ENCODE data around the gene KAZN.
"Not testable (repeated sequence)": the region's sequence is repeated elsewhere in the genome, so short reads cannot be mapped to it uniquely, and the experiment has no call there.

KAZN gene

DNA sequence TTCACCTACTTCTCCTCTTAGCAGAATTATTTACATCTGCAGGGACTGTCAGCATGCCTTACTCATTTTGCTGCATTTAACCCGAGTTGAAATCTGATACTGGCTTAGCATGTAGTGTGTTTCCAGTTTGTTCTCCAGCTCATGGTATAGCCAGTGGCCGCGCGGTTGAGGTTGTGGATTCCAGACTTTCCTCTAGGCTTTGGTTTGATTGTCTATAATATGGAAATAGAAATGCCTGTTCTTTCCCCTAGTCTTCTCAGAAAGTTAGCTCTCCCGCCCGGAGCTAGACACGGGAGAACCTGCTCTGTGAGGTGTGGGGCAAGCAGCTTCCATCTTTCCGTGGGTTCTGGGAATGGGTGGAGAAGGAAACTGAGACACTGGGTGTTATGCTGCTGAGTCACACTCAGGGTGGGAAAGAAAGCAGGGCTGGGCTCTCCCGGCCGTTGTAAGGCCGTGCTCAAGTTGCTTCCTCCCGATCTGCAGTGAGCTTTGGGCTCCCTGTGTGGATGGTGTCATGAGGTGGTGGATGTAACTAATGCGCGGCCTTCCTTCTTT is 348.3 kb downstream of the KAZN start:
- no peak for DNase-seq

DNA sequence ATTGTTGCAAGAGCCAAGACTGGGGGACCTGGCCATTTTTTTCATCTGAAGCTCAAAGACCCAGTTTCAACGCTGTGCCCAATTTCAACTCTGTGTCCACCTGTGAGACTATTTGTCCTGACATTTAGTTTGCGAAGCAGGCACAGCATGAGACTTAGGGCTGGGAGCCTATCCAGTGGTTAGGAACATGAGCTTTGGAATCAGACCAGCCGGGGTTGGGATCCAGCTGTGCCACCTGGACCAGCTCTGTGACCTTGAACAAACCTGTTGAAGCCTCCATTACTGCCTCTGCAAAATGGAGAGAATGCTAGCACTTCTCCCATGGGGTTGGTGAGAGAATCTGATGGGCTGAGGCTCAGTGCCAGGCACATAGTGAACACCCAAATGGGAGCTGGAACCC is 348.9 kb downstream of the KAZN start:
- no peak for DNase-seq

DNA sequence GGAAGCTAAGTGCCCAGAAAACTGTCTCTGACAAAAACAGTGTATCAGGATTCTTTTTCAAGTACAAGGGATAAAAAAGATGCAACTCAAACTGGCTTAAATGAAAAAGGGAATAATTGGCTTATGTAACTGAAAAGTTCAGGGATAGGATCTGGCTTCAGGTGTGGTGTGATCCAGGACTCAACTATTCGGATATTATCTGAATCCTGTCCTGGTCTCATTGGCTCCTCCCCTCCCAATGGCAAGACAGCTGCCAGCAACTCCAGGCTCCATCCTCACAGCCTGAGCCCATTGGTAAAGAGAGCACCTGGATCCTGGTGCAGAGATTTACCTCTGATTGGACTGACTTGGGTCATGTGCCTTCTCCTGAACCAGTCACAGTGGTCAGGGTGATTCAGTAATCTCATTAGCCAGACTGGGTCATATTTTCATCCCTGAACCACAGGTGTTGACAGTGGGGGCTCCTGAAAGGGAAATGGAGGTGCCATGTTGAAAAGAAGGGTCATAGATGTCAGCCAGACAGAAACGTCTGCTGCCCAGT is 349.7 kb downstream of the KAZN start:
- no peak for DNase-seq

DNA sequence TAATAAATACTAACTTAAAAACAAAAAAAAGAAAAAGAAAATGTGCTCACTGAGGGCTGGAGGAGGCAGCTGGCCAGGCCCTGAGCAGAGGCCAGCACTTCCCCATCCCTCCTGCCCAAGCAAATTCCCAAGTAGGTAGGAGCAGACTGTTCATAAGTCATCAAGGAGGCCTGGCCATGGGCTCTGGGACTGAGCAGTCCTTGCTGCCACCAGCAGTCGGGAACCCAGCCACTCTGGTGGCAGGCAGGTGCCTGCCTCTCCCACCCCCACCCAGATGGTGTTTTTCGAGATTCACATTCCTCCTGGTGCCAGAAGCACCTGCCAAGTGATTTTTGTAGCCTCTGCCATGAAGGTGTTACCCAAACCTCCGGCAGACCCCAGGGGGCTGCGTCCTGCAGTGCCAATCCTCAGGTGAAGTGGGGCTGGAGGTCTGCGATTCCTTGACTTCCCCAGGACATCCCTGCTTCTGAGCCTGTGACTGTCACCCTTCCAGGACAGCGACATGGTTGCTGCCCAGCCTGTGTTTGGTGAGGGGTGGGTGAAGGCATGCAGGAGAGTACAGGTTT is 350.9 kb downstream of the KAZN start:
- no peak for DNase-seq

DNA sequence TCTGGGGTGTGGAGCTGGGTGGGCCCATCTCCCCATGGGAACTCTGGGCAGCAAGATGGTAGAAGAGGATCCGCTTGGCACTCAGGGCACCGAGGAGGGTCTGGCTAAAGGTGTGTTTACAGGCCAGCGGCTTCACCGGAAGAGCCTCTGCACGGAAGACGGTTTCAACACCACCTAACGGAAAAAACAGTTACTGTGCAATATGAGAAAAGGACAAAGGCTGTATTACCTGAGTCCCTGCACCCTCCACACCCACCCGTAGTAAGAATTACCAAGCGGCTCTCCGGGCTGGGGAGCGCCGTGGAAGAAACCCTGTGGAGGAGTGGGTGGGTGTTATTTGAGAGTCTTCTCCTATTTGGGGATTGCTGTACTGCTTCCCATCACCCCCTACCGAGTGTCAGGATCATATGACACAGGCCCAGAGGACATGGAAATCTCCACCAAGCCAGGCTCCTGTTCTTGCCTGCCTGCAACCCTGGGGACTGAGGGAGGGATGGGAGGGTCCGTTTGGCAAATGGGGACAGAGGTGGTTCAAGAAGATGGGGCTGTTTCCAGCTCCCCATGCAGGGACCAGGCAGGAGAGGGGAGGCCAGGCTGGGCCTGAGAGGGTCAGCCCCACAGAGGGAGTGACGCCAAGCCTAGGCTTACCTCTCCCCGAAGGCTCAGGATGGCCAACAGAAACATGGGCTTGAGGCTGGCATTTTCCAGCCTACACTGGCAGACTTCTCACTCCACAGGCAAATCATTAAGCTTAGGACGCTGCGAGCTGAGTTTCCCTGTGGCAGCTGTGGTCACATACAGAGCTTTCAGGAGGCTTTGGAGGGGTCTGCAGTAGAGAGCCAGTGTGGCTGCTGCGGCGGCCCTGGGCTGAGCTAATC is 351.6 kb downstream of the KAZN start:
- no peak for DNase-seq

DNA sequence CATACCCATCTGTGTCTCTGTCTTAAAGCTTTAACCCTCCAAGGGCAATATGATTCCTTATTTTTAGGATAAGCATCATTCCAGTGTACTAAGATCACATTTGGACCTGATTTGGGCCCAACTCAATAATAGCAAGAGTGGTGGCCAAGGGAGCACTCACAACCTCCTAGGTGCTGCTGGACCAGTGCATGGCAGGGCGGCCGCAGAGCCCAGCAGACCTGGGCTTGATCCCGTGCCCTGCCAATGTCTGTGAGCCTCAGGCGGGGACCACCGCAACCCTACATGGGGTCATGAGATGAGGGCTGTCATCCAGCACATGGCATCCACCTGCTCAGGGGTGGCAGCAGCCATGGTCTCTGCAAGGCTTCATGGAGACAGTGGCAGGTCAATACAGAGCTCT is 353.3 kb downstream of the KAZN start:
- no peak for DNase-seq

DNA sequence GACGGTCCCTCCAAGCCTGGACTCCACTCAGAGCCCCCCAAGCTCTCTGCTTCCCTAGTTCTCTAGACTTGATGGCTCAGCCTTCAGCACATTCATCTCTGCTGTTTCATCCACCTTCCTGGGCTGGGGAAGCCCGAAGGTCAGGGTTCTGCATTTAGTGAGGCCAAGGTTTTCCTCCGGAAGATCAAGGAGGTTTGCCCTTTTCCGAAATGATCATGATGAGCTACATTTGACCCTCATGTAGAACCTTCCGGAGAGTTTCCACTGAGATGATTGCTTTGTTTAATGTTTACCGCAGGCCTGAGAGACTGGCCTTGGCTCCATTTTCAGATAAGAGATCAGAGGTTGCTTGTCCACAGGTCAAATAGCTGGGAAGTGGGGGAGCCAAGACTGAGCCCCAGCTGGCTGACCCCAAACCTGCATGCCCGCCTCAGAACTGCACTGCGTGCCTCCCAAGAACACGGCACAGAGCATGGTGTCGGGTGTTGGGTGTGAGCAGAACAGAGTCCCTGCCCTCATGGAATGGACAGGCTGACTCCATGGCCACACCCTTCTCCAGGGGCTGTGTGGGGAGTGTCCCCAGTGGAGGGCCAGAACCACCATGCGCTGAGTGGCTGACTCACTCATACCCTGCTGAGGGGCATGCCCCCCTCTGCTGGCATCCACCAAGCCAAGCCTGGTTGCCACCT is 354.3 kb downstream of the KAZN start:
- DNase-seq, result no peak

DNA sequence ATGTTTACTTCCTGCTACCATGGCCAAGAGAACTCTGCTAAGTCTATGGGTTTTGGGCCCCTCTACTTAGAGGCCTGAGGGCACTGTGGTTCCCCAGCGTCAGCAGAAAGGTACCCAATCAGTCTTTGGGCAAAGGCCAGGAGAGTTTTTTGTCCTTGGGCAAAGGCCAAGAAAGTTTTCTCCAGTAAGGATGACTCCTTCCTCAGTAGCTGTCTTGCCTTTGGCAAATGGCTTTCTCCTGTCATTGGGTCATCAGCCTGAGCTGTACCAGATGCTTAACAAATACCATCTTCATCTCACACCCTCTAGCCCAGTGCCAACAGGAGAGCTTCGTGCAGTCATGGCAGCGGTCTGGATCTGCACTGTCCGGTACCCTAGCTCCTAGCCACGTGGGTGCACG is 355.7 kb downstream of the KAZN start:
- no peak for DNase-seq

DNA sequence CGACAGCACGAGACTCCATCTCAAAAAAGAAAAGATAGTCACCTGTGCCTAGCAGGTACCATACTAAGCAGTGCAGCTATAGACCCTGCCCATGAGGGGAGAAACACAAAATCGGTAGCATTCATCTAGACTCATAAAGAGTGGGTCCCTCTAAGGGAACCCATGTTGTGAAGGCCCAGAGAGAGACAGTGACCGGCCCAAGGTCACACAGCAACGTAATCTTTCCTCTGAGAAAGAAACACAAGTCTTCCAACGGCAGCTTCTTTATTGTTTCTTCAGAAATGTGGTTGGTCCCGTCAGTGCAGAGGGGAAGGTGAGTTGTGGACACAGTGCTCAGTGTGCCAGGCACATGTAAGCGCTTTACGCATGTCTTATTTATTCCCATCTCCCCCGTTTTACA is 356.4 kb downstream of the KAZN start:
- DNase-seq, result no peak

DNA sequence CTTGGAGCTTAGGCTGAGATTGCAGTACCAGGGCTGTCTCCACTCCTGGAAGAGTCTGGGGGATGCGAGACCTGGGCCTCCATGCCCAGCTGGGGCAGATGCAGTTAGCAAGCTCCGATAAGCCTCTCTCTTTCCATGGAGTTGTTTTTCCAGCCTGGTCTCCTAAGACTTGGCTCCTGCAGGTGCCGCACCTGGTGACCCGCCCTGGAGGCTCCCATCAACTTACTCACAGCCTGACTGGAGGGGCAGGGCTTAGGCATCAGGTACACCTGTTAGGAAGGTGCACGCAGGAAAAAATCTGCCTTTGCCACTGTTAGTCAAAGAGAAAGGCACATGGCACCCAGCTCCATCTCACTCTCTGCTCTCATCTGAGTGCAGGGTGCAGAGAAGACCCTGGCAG is 356.9 kb downstream of the KAZN start:
- no peak for DNase-seq

DNA sequence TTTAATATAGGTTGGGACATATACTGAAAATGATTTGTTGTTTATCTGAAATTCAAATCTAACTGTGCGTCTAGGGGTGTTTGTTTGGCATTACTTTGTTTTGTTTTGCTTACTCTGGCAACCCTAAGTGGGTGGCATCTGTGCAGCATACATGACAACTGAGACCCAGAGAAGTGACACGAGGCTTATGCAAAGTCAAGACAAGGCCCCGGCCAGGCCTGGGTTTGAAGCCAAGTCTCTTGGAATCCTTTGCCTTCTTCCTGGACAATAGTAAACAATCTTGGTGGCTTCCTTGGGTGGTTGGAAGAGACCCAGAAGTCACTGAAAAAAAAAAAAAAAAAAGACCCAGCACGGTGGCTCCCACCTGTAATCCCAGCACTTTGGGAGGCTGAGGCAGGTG is 357.5 kb downstream of the KAZN start:
- DNase-seq, result no peak

DNA sequence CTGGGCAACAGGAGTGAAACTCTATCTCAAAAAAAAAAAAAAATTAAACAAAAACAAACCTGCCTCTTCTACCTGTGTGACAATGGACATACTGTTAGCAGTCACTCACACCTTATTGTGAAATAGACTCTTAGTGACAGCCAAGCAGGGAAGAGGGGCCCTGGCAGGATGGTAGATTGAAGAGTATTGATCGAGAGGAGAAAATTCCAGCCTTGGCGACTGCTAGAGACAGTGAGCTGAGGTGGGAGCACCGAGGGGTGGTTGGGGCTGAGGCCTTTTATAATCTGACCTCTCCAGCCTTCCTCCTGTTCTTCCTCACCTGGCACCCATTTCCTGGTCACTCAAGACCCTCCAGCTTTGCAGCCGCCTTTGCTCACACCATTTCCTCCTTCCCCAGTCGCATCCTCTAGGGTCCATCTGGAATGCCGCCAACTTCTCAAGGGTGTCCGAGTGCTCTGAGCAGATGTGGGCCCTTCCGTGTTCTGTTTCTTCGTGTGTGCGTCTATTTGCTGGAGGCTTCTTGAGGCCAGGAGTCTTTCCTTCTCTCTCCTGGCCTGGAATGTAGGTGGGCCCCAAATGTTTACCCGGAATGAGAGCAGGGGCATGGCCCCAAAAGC is 358.2 kb downstream of the KAZN start:
- no peak for DNase-seq

DNA sequence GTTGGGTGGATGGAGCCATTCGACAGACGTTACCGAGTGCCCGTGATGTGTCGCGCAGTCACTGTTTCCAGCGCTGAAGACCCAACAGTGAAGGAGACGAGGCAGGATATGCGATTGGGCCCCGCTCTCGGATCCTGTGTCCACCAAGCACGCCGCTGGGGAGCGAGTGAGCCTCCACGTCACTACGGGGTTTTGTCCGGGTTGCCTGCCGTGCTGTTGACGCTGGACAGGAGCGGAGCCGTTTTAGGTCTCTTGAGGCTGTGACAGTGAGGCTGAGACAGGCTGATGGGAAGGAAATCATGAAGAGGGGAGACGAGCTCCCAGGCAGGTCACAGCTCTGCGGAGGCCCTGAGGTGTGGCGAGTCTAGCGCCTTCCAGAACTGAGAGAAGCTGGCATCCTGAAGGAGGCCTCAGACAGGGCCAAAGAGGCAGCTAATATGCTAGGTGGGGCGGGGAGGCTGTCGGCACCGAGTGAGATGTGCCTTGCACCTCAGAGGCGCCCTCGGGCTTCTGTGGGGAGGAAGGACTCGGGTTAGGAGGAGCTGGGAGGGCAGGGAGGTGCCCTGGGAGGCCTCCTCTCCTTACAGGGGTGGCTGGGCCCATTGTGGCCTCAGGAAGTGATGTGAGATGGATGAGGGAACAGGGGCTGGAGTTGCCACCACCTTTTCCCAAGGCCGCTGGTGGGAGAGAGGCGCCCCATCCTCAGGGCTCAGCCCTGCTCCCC is 359.1 kb downstream of the KAZN start:
- no peak for DNase-seq

DNA sequence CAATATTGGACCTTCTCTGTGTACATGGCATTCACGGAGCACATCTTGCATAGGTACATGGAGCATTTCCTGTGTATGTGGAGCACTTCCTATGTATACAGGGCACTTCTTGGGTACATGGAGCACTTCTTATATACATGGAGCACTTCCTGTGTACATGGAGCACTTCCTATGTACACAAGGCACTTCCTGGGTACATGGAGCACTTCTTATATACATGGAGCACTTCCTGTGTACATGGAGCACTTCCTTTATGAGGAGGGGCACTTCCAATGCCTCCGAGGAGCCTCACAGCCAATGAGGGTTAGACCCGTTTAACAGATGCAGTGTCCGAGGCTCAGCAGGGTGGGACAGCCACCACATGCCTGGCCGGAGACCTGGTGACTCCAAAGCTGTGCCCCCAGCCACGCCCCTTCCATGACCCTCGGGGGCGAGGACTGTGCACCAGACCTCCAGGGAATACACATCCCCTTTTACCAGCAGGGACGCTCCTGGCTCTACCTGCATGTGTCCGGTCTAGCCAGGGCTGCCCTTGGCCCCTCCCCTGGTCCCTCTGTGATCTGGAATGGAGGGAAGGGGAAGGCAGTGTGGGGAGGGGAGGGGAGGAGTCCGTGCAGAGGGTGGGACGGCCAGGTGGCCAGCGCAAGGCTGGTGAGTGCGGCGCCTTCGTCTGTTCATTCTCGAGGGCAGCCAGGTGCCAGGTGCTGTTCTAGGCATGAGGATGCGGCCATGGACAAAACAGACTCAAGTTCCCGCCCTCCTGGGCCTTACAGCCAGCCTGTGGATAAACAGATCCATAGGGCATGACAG is 360.0 kb downstream of the KAZN start:
- no peak for DNase-seq

DNA sequence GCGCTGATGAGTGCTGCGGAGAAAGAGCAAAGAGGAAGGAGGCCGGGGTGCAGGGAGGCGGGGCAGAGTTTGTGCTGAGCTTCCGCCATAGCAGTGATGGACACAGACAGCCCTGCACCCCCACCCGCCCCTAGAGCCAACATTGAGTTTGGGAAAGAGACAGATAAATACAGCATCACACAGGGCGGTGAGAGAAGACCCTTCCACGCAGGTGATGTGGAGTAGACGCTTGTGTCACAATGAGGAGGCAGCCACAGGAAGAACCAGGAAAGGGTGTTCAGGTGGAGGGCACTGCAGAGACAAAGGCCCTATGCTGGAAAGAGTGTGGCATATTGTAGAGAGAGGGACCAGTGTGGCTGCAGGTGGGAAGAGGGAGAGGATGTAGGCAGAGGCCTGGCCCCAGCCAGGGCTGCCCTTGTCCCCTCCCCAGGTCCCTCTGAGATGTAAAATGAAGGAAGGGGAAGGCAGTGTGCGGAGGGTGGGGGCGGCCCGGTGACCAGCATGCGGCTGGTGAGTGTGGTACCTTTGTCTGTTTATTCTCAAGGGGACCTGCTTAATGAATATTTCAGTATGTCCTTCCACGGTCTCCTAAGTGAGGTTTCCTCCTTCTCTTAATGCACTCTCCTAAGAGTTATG is 360.7 kb downstream of the KAZN start:
- DNase-seq, result no peak

DNA sequence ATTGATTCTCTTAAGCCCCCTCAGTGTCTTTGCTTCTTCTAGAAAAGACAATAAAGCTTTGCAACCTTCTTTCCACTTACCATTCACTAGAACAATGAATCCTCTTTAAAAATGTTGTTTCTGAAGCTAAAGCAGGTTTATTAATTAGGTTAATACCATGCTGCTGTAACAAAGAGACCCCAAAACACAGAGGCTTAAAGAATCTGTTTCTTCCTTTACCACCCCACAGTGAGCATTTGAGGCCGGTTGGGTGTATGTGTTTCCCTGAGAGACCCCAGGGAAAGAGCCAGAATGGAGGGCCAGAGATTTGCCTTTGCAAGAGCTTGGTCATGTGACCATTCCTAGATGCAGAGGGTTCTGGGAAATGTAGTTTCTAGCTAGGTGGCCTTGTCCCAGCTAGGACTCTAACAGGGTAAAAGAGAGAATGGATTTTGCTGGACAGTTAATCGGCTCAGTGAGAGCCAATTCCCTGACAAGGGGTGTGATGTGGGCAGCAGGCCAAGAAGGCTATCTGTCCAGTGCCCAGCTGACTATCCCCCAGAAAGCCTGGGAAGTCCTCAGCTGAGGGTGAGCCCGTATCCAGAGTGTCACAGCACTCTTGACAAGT is 363.3 kb downstream of the KAZN start:
- no peak for DNase-seq

DNA sequence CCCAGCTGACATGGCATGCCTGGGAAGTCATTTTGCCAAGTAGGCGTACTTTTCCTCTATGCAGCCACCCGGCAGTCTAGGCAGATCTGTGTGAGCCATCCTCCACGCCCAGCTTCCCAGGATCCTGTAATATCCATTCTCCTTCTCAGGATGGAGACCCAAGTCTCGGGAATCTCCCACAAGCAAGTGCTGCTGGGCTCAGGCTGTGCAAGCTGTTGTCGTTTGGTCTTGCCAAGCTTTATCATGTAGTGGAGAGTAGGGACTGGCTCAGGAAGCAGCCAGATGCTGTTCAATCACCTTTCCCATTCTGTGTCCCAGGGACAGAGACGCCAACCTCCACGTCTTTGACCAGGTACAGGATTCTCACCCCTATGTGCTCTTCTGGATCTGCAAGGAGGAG is 363.9 kb downstream of the KAZN start:
- no peak for DNase-seq

DNA sequence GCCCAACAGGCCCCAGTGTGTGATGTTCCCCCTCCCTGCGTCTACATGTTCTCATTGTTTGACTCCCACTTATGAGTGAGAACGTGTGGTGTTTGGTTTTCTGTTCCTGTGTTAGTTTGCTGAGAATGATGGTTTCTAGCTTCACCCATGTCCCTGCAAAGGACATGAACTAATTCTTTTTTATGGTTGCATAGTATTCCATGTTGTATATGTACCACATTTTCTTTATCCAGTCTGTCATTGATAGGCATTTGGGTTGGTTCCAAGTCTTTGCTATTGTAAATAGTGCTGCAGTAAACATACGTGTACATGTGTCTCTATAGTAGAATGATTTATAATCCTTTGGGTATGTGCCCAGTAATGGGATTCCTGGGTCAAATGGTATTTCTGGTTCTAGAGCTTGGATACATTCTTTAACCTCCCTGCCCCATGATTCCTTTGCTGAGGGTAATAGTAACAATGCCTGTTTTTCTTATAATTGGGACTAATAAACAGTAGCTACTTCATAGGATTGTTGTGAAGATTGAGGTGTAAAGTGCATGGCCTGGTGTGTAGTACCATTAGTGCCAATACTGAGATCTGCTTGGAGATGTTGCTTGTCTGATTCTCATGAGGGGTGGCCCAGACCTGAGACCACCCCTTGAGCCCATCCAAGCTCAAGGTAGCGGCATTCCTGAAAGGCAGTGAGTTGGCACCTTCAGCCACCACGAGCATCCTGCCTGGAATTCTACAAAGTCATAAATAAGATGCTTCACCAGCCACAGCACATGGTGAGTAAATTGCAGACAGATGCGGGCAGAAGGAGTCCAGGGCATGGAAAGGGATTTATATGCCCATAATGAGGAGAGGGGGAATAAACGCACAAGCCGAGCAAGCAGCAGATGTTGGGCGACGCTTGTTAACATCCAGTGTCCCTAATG is 365.6 kb downstream of the KAZN start:
- not testable (repeated sequence) for DNase-seq

DNA sequence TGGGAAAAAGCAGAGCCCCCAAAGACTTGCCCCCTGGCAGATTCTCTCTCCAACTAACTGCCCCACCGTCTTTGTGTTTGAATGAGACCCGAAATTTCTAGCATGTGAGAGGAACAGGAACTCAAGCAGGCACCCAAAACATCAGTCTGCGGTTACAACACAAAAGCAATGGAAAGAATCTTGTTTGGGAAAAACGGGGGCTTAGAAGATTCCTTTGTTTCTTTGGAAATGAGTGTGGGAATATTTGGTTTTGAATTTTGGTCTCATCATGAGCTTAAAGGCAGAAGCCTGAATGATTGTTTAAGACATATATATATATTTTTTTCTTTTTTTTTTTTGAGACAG is 366.2 kb downstream of the KAZN start:
- DNase-seq, result no peak

Data from Kasumi-1 (cell line).